HG03575 (cell line): ENCODE data around the gene LIPH.
"Not testable (repeated sequence)": the region's sequence is repeated elsewhere in the genome, so short reads cannot be mapped to it uniquely, and the experiment has no call there.

Experiments
- ATAC-seq: cut with Tn5 transposase; IDR thresholded peaks from one replicate; pipeline ENCODE4 v1.9.1; 2021; ENCODE audit not compliant: unreplicated experiment, insufficient number of reproducible peaks, low FRiP score; ENCODE audit errors: extremely low read depth

The LIPH gene

DNA sequence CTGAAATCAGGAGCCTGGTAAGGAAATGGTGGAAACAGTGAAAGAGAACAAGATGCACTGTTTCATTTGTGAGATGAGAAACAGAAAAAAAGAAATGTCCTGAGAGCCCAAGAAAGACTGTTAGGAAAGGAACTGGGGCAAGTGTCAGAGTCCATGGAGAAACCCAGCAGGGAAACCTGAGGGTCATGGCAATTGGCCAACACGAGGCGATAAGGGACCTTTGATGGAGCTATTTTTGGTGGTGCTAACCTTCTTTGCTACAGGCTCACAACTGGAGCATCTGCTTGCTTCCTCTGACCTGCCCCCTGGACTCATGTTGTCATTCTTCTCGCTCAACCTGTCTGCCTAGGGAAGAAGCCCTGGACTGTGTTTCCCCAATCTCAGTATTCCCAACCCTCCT, 49.4 kb downstream of the LIPH start:
- ATAC-seq = no peak

DNA sequence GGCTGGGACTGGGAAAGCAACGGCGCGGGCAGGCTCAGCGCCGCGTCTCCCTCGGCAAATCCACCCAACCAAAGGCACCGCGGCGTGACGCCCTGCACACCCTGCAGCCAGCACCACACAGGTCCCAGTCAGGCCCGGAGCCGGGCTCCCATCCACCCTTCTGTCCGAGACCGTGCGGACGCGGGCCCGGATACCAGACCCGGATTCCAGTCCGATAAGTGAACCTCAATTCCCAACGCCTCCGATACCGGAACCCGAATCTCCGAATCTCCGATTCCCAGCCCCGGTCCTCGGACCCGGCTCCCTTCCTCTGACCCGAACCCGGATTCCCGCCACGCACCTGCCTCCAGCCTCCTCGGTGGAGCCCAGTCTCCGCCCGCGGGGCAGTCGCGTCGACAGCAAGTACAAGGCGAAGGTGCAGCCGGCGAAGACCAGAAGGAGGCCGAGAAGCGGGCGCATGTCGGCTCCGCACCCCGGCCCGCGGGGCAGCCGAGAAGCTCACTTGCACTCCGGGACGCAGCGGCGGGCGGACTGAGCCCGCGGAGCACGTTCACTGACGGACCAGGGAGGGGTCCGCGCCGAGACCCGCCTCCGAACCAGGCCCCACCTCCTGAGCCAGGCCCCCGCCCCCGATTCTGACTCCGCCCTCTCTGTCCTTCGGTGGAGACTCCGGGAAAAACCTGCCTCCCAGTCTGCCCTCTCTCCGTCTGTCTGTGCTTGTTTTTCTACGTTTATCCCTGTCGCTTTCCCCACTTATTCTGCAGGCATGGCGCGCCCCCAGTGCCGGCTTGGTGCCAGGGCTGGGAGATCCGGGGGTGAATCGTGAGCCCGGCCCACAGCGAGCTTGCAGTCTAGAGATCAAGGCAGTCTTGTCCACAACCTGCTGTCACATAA, 53.6 kb downstream of the LIPH start, which contains the start of gene TMEM41A:
Gene TMEM41A, minus strand, starts transcription at position 533 of the 894 bp plus-strand sequence. Its CDS starts 74 bp downstream, at position 459.
- peak; percentile 62 for ATAC-seq

DNA sequence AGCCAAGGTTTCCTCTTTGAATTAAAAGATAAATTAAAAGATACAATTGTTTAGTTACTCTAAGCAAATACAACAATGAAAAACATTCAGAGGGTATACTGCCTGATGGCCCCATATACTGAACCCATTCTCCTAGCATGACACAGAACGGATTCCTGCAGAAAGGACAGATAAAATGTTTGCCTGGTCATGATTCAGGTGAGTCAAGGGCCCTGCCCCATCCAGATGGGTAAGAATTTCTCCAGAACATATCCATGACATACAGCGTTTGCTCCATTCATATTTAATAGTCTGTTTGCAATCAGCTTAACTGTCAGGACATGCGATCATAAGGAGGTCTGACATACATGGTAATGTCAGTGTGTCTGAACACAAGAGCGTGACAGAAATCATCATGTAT, 62.1 kb downstream of the LIPH start:
- no peak for ATAC-seq

DNA sequence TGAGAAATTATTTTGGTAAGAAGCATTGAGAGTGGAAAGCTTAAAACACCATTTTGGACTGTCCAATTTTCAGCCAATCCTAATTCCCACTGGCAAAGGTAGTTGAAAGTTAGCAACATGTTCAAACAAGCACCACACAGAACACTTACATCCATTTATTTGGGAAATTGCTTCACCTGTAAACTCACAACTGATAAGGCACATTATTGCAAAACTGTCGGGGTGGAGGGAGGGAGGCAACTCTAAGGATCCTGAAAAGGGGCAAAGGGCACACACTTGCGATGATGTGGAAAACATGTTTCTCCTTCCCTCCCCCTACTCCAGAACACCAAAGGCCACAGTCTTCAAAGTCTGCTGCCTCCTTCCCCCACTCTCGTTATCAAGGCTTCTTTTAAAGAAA, 62.9 kb downstream of the LIPH start:
- ATAC-seq = no peak

DNA sequence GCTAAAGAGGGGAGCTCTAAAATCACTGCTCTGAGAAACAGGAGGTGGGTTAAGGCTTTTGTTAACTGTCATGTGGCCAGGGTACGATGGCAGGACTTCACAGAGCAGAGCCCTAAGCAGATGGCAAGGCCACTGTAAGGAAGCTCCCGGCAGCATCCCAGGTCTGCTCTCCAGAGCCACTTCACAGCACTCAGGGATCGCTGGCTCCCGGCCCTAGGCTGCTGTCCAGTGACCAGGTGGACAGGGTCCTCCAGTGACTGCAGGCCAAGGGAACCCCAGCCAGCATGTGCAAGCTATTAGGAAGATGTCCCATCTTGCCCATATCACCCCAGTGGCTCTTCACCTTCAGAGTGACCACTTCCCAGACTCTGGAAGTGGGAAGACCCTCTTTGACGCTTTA, 63.9 kb downstream of the LIPH start:
- no peak for ATAC-seq

DNA sequence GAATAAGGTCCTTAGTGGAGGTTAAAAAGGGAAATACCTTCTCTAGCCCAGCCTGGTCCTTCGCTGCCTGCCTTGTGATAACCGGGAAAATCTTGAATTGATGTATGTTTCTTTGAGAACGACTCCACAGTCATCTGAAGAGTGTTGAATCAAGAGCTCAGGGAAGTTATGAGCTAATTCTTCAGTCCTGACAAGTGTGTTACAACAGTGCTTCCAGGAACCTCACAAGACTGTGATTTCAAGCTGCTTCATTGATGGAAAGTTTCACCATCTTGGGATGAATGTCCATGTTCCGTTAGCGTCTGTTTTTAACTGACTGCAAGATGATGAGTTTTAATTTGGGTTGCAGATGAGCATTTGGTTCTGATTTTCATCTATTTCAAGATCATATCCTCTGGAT, 66.0 kb downstream of the LIPH start:
- no peak for ATAC-seq

DNA sequence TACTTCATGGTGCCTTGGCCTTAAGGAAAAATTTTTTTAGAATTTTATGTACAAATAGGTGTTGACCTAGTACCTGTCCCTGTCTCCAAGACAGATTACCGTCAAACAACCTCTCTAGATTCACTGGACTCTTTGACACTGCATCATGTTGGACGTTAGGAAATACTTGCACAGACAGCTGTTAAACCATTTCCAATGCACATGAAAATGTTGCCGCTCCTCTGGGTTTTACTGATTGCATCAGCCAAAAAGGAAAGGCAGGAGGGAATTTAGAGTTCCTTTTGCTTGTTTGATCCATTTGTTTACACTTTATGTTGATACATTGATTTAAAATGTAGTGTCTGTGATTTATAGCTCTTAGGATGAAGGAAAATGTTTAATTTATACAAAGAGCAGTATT, 68.1 kb downstream of the LIPH start:
- ATAC-seq = no peak

DNA sequence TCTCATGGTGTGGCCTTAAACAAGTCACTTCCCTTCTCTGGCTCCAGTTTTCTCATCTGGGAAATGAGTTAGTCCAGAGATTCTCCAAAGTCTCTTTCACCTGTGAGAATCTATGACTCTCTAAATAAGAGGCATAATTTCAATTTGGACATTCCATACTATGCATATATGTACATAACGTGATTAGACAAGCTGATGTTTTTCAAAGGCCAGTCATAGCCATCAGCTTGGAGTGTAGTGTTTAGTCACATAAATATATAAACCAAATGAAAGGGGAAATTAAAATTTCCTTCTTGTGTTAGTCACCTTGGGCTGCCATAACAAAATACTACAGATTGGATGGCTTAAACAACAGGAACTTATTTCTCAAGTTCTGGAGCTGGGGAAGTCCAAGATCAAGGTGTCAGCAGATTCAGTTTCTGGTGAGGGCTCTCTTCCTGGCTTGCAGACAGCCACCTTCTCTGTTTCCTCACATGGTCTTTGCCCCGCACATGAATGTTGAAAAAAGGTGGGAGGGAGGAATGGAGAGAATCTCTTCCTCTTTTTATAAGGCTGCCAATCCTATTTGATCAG, 72.9 kb downstream of the LIPH start:
- ATAC-seq = no peak

DNA sequence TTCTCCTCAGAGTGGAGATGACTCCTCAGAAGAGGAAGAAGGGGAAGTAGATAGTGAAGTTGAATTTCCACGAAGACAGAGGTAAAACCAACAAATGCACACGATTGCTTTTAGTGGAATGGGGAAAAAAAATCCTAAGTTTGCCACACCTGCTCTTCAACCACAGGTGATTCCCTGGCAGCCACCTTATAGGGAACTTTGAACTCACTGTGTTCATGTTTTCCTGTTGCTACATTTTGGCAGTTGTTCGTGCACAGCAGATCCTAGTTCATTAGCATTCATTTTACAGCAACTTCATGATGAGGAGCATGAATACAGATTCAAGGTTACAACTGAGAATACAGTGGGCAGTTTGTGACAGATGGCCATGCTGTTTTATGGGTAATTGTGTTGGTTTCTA, 75.1 kb downstream of the LIPH start:
- ATAC-seq = no peak

DNA sequence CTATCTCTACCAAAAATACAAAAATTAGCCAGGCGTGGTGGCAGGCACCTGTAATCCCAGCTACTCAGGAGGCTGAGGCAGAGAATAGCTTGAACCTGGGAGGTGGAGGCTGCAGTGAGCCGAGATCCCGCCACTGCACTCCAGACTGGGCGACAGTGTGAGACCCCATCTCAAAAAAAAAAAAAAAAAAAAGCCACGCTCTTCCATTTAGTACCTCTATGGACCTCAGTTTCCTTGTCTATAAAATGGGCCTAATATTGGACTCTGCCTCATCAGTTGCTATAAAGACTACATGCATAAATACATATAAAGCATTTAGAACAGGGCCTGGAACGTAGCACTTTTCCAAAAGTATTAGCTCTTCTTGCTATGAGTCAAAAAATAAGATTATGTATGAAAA, 77.5 kb downstream of the LIPH start:
- ATAC-seq = not testable (repeated sequence)

DNA sequence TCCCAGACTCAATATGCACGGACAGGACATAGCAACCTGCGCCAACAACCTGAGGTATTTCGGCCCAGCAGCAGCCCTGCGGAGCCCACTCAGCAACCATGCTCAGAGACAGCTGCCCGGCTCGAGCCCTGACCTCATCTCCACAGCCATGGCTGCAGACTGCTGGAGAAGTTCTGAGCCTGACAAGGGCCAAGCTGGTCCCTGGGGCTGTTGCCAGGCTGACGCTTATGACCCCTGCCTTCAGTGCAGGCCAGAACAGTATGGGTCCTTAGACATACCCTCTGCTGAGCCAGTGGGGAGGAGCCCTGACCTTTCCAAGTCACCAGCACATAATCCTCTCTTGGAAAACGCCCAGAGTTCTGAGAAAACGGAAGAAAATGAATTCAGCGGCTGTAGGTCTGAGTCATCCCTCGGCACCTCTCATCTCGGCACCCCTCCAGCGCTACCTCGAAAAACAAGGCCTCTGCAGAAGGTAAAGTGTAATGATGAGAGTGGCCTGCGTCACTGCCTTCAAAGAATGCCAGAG, 79.0 kb downstream of the LIPH start:
- ATAC-seq = no peak

DNA sequence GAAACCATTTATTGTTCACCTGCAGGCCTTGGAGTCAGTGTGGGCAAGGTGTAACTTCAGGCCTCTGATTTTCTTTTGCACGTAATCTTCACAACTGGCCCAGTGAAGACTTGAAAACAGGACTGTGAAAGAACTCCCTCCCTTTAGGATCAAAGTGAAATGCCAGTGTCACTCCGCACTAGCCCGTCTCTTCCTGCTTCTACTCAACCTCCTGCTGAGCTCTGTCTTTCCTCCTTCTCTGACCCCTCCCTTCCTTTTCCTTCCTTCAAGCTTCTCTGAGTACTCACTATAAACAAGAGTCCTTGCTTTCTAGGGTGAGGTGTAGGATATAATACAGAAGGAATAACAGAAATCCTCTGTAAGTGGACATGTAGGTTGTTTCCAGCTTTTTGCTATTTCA, 82.1 kb downstream of the LIPH start:
- no peak for ATAC-seq

DNA sequence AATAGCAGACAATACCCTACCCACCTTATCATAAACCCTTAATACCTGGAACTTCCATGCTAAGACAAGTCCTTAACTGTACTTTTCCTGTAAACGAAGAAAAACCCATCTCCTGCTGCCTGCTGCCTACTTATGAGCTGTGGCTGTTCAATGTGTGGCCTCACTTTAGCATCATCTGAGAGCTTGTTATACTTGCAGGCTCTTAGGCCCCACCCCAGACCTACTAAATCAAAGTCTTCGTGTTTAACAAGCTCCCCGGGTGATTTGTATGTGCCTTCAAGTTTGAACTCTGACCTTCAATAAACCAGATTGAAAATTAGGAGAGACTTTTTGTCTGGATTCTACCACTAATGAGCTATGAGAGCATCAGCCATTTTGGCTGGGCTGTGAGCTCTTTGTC, 82.8 kb downstream of the LIPH start:
- no peak for ATAC-seq

DNA sequence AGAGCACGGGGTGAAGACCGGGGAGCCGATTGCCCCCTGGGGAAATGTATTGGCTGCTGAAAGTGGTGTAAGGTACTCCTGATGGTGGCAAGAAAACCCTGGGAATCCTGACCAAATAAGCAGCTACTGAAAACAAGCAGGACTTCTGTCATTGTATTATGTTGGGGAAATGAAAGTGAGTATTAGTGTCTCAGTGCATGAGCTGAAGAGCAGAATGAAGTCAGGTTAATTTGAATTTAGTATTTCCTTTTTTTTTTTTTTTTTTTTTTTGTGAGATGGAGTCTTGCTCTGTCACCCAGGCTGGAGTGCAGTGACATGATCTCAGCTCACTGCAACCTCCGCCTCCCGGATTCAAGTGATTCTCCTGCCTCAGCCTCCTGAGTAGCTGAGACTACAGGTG, 86.3 kb downstream of the LIPH start:
- not testable (repeated sequence) for ATAC-seq

DNA sequence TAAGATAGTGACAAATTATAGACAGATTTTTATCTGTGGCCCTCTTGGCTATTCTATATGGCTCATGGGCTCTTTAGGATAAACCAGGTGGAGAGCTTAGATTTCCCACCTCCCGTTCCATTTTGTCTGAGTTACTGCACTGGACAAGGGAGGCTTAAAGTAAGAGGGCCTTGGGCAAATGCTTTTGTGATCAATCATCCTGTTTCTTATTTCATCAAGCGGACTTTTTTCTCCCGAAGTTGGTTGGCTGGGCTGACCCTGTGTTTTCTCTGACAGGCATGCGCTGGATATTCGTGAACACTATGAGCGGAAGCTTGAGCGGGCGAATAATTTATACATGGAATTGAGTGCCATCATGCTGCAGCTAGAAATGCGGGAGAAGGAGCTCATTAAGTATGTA, 86.9 kb downstream of the LIPH start:
- no peak for ATAC-seq

DNA sequence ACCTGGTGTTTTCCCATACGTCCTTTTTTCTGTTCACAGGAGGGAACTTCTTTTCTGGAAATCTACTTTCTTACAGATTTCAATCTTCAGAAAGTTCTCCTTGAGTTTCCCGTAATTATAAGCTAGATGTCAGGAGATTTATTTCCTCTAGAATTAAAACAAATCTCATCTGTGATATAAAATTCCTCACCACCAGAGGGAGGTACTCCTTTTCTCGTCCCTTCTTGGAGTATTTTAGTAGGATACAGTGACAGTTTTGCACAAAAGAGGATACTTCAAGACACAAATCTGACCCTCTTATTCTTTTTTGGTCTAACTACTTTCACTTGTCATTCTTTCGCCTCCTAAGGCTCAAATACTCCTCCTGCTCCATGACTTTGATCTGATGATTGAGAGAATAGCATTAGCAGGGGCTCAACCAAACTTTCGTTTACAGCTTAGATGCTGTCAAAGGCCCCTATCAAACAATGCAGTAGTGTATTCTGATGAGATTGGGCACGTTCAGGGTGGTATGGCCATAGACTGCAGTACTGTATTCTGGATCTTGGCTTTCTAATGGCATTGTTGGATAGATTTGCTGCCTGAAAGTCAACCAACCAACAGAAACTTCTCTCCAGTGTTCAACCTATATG, 91.6 kb downstream of the LIPH start:
- no peak for ATAC-seq

DNA sequence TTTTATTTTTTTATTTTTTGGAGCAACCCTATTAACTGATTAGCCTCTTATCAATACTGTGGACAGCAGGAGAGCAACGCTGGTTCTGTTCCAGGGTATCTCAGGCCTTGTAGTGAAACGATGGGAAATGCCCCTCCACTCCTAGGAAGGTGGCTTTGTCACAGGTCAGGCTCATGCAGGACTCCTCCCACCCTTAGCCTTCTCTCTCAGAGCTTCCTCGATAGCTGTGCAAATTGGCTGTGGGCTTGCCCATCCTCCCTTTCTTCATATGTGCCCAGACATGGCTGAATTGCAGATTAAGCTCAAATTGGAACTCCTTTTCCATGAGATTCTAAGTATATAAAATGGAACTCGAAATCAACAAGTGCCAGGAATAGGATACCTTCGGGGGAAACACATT, 92.1 kb downstream of the LIPH start:
- ATAC-seq = no peak

DNA sequence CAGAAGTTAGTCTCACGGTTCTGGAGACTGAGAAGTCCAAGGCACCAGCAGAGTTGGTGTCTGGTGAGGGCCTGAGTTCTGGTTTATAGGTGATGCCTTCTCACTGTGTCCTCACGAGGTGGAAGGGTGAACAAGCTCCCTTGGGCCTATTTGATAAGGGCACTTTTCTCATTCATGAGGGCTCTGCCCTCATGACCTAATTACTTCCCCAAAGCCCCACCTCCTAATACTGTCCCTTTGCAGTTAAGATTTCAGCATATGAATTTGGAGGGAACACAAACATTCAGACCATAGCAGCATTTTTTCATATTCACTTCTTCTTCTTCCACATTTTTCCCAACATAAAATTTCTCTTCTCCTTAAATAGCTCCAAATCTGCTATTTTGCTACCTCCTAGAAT, 95.0 kb downstream of the LIPH start:
- no peak for ATAC-seq
